GM12878 (cell line): ENCODE results near the gene NRG3.

Experiments
- CTCF ChIP-seq, 3 experiments: IDR thresholded peaks in 2 of 3; conservative IDR thresholded peaks in 1 of 3; 2 replicates each; pipeline ENCODE4 v1.5.1; 2011; ENCODE audit warnings: low read depth in 3 of 3, low read length in 3 of 3, mild to moderate bottlenecking in 3 of 3, control low read depth in 2 of 3, moderate library complexity in 2 of 3, inconsistent platforms in 1 of 3, mixed read lengths in 1 of 3; ENCODE audit not compliant: control insufficient read depth in 2 of 3, insufficient read depth in 1 of 3; ENCODE audit errors: extremely low read depth in 1 of 3
- POLR2A ChIP-seq: IDR thresholded peaks from 2 replicates; pipeline ENCODE4 v1.6.1; 2011; ENCODE audit warnings: low read depth, mild to moderate bottlenecking, low read length
- YY1 ChIP-seq: IDR thresholded peaks from 2 replicates; pipeline ENCODE4 v1.6.1; 2011; ENCODE audit warnings: low read depth, mild to moderate bottlenecking, low read length

GRCh38 chr10:82383350-82383749 is 508.4 kb downstream of the NRG3 start:
- TF ChIP-seq POLR2A (no peak), CTCF (IDR thresholded peaks at IDR 0.05 in 2 of 3, conservative IDR thresholded peaks at IDR 0.05 in 1 of 3; ENCODE audit: control insufficient read depth in 2 of 3, extremely low read depth in 1 of 3, insufficient read depth in 1 of 3, low read depth in 3 of 3, low read length in 3 of 3) (no peak), YY1 (no peak)
